HG03575 (cell line): ENCODE results near the gene STX7.

Experiments used
- ATAC-seq: cut with Tn5 transposase; IDR thresholded peaks from one replicate; pipeline ENCODE4 v1.9.1; 2021; ENCODE audit not compliant: unreplicated experiment, insufficient number of reproducible peaks, low FRiP score; ENCODE audit errors: extremely low read depth

Gene STX7

DNA sequence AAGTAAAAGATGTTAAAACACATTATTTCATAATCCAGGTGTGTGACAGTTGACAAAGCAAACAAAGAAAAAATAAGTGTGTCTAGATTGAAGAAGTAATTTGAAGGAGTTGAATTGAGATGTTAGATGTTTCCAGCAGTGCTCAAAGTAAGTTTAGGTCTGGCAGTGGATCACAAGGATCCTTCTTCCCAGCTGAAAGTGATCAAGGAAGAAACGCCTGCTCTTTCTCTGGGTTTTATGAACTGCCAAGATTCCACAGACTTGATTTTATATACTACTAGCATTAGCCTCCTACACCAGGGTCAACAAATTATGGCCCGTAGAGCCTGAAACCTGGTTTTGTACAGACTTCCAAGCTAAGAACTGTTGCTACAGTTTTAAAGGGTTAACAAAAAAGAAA is 30.3 kb downstream of the STX7 start:
- ATAC-seq = no peak

DNA sequence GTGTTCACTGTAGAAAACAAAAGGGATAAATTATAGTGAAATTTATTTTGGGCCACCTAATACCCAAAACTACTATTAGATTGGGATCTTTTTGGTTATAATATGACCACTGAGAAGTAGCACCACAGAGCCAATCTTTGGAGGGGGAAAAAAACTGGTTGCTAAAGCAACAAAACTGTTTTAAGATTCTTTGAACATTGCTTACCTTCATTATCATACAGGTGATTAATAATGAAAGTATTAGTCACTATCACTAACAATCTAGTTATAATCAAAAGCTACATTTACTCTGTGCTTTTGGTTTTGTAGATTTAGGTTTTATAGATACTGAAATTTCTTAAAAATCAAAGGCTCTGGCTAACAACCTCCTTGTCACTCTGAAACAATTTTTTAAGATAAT is 31.7 kb downstream of the STX7 start:
- no peak for ATAC-seq

DNA sequence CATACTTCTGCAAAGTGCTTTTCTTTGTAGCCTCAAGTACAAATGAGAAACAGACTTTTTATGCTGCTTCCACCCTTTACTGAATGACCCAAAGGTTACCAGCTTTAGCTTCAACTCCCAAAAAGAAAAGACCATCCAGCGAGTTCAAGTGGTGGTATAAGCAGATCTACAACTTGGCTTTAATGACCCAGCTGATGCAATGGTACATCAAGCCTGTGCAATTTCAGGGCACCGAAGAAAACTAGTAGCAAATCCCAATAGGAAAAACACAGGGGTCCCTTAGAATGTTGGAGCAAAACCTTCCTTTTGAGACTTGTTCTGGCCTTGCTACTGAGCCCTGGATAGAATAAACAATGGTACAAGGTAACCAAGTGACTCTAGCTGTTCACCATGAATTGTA is 33.8 kb downstream of the STX7 start:
- ATAC-seq = no peak

DNA sequence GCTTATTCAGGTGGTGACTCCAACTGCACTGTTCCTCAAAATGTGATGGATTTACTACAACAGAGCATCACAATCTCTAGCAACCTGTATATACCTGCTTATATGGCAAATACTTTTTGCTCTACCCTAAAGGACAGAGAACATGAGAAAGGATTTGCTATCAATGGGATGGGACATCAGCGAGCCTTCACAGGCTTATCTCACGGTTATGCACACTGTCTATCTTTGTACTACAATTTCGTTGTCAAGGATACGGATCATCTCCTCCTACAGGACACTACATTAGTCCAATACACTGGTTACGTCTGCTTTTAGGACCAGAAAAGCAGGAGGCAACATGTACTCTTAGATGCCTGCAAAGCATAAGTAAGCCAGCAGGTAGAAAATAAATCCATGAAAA is 34.2 kb downstream of the STX7 start:
- ATAC-seq = no peak

DNA sequence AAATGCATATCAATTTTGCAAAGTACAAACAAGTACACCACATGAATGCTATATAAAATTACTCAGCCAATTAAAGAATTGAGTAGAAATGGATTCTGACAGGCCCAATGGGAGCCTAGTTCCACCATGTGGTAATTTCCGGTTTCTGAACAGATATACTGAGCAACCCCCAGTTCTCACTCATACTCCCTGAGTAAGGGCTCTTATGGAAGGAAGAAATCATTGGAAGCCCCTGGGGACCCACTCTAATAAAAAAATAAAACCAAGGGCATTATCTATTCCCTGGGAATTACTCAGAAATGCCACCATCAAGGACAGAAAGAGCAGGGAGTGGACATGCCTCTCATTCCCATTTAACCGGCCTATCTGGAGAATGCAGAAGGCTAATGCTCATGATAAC is 34.6 kb downstream of the STX7 start:
- ATAC-seq = no peak

DNA sequence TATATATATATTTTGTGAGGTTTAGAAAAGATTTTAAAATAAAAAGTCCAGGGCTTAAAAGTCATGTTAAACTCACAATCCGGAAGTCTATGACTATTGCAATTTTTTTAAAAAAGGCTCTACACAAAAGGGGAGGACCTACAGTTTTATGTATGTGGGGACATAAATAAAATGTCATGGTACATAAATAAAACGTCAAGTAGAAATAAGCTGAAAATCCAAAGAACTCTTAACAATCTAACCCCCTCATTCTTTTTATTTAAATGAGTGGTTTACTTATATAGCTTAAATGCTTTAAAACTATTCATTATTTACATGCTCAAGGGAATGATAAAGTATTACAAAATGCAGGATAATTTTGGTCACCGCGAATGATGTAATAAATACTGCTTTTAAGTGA is 36.2 kb downstream of the STX7 start:
- no peak for ATAC-seq

DNA sequence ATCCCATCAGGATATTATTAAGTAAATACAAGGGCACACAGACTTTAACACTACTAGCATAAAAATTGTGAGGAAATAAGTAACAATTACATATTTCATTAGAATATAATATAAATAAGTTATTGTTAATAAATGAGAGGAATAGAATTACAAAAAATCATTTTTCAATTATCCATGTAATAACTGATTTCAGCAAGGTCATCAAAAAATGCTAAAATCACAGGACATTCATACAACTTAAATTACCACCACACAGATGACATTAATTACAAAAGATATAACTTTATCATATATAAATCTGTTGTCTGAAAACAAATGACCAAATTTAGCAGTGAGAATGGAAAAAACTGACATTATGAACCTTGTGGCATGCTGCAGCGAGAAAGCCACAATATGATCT is 37.0 kb downstream of the STX7 start:
- ATAC-seq = no peak

DNA sequence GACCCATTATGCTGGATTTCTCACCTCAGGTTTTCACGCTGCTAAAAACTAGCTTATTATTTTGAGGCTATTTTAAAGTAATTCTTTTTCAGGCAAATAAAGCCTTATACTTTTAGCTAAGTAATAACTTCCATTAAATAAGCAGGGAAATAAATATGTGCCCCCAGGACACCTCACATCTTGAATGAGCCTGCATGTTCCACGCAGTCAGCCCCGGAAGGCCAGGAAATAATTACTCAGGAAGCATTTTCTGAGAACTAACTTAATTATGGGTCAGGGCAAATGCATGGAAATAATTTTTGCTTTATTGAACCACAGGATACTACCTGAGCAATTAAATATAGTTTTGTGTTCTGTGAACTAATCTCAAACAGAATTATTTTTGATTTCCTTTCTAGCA is 41.1 kb downstream of the STX7 start:
- no peak for ATAC-seq

DNA sequence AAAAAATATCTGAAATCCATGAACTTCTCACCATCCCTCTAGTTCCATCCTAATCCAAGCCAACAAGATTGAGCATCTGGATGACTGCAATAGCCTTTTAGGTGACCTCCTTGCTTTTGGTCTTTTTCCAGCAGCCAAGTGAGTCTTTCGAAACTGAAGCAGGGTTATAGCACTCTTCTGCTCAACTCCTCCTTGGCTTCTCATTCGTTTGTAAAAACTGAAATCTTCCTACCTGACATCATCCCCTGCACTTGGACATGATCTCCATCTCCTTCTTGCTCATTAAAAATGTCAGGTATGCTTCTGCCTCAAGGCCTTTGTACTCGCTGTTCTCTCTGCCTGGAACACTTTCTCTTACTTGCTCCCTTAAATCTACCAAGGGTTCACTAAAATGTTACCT is 46.0 kb downstream of the STX7 start:
- ATAC-seq = no peak

DNA sequence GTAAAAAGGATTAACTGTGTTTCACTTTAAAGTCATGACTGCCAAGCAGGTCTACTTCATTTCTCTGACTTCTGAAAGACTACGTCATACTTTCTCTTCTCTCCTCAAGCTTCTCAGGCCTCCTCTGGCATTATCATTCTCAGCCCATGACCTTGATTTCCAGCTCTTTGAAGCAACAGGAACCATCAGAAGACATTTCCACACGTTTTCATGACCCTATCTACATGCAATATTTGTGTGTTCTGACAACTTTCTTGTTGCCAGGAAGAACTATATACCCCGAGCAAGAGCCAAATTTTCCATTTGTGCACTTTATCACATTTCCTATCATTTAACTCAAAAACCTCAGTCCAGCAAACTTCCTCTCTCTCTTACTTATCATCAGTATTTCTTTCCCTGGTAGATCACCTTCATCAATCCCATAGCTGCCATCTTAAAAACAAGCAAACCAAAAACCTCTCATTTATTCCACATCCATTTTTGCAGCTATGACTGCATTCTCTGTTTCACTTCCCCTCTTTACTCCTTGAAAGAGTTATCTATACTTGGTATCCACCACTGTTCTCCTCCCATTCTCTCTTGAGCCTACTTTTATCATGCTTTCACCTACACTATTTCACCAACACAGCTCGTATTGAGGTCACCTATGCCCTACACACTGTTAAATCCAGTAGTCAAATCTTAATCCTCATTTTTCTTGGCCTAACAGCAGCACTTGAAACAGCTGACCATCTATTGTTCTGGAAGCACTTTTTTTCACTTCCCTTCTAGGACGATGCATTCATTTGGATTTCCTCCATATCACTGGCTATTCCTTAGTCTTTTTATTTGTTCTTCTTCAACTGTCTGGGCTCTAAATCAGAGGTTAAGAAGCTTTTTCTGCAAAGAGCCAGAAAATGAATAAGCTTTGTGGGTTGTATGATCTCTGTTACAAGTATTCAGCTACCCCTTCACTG is 47.1 kb downstream of the STX7 start:
- peak; percentile 80 for ATAC-seq

DNA sequence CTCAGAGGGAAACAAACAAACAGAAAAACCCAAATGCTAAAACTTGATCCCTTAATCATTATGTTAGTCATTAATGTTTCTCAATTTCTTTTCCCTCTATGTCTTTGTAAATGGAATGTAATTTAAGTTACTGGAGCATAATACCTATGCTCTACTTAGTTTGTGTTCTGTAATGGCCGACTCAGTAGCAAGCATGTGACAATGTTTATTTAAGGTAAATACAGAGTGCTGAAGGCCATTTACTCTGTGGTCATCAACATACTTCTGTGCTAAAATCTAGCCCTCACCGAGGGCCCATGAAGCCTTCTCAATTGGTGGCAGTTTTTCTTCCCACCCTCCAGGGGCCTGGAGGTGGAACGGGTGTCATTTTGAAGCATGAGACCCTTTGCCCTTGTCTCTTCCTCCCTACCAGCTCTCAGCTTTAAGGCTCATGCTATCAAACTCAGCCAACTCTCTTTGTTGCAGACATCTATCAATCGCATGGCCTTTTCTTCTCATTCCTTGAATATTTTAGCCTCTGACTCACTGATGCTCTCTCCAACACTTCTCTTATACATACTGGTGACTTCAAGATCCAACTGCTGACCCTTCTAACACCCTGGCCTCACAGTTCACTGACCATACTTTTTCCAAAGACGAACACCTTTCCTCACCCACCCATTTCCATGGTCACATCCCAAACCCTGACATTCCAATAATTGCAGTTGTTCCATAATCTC is 48.2 kb downstream of the STX7 start:
- ATAC-seq = no peak

DNA sequence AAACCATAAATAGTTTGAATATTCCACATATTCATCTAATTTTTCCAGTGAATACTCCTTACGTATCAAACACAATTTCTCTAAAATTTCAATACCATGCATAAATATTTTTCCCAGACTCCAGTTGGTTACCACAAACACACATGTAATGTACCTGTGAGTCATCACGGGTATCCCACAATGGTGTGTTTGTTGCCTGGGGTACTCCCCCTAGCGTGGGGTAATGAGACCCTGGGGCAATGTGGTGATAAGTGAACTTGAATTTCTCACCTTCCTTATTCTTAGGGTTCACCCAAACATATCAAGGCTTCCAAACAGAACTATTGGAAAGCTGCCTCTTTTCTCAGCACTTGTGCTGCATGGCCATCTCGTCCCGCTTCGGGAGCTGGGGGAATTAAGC is 51.0 kb downstream of the STX7 start:
- ATAC-seq = no peak

DNA sequence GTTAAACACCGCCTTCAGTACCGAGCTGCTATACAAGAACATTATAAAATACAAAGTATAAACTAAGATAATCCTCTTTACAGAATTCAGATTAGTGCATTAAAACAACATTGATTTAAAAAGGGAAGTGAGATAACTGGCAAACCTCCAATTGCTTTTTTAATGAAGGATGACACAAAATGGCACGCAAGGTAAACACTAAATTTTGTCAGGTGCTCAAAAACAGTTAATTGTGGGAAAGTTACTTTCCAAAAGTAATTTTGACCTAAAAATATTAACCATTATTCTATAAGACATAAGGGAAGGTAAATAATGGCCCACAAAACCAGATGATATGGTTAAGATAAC is 53.3 kb downstream of the STX7 start:
- ATAC-seq = no peak

DNA sequence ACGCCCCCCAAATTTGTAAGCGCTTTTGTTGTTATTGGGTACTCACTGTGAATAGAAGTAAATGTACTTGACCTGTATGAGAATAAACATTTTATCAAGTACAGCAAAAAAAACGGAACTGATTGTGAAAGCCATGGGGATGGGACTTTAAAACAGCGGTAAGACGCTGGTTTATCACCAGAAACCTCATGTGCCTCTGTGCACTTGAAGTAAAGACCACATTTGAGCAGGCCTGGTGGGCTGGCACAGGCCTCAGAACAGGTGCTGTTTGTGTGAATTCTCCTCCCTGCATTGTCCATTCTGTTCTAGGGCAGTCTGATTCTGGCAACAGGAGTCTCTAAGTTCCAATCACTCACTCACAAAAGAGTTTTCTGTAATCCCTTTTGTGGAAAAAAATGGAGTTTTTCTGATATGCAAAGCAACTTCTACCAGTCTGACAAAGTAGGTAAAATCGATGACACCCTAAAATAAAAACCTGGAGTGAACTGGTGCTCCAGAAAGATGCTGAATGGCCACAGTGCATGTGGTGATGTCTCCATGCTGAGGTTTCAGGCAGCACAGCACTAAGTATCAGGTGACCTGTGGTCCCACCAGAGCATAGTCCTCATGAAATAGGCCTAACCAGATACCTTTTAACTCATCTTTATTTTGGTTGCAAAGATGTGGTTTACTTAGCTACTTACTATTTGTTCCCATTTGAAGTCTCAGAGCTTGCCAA is 53.9 kb downstream of the STX7 start:
- no peak for ATAC-seq

DNA sequence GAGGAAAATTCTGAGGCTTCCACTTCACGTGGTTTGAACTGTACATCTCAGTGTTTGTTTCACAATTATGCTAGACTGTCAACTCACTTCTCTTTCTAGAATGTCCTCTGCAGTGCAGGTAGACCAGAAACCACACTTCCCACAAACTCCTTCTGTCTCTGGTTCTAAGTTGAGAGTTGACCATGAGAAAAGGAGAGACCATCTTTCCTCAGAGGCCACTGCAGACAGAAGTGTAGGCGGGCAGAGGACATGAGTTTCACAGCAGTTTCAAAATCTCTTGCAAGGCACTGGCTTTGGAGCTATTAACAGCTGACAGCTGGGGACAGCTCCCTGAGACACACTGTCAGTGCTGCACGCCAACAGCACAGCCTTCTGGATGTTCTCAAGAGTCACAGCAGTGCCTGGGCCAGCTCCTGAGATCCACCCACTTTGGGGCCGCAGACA is 56.2 kb downstream of the STX7 start:
- peak; percentile 89 for ATAC-seq

DNA sequence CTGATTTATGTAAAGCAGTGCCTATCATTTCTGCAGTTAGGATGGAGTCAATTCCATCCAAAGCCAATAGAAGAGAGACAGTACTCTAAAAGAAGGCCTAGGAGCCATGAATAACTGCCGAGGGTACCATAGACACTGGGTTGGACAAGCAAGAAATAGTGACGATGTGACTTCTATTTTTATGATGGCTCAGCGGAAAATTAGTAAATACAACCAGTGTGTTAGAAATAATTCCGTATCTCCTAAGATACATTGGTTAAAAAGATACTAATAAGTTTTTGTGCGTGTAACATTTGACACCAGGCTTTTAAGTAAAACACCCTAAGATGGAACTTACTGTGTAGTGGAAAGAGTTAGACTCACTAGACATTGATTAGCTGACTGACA is 66.1 kb downstream of the STX7 start:
- no peak for ATAC-seq

DNA sequence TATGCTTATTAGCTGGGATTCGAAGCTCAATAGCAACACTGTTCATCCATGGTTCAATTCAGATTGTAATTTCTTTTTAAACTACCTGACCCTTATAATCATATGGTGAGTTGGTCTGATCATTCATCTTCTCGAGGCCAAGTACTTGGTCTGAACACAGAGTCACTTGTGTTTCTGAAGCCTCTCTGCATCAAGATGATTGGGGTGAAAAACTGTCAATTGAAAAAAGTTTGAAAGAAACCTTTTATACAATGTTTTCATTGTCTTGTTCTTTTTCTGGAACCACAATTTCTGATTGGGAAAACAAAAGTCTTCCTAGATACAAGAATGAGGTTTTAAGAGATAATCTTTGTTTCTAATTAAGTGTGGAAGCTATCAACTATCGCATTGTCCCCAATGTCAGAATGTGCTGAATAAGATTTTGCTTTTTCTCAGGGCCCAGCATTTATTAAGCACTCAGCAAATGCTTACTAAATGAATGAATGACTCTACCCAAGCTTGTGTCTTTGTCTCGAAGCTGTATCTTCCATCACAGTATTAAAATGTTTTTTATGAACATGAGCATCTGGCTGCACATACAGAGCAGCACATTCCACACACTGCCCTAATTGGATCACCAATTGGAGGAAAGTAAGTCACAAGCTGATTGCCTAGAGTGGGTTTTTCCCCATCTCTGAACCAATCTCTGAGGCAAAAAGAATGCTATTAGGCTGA is 66.6 kb downstream of the STX7 start:
- ATAC-seq = no peak

DNA sequence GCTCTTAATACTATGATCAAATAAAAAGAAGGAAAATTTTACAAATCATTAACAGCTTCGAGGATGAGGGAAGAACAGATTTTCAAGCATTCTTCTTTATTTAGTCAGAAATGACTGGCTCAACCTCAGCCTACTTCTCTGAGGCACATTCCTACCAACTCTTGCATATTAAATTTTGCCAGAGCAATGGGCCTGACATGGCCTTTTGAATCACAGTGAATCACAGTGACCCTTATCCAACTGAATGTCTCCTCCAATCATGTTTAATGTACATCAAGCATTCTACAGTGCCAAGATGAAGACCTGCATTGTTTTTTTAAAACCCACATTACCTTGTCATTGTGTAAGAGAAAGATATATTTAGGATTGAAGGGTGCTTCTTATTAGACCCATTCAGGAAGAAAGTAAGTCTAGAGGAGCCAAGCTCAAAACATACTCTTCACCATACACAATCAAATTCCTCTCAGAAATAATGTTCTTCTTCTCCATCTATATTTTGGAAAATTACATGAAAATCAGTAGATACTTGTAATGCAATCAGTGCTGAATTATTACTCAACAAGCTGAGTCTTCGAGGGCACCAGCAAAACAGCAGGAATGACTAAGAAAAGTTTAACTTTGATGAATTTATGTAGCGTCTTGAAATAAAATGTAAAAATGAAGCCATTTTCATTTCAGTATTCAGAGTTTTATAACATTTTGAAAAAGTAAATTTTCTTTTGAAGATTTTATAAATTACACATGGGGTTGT is 67.5 kb downstream of the STX7 start:
- no peak for ATAC-seq

DNA sequence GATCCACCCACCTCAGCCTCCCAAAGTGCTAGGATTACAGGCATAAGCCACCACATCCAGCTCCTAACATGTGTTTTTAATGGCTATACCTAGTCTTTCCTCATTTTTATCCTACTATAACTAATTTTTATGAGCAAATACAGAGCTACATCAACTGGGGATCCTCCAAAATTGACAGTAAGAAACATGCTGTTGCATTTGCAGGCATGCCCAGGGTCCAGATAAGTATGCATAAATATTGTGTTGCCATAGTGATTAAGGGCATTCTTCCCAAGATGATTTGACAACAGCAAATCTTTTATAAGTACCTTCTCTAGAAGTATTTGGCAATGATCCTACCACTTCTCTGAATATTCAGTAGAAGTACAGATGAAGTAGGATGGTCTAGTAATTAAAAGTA is 69.7 kb downstream of the STX7 start:
- no peak for ATAC-seq
